ENCODE data around the gene TRIM68.

The TRIM68 gene

DNA sequence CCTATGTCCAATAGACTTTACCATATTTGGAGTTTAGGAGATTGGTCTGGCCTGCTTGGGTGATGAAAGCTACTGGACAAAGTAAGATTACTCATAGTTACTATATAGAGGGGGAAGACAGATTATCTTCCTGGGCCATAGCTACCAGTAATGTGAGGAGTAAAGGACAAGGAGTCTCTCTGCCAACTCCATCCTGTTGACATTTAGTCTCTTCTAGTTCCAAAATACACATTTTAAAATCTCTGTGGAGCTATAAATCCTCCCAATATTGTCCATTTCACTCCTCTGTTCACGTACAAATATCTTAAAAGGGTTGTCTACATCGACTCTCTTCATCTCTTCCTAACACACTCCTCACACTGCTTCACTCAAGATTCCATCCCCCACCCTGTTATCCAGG, 28.1 kb upstream of the TRIM68 start:
- Histone ChIP-seq H3K4me3 (ENCODE audit: low read depth, low read length) (no peak overlapping the region), H3K27ac (ENCODE audit: extremely low read depth, low read depth, low read length) (no peak overlapping the region), H3K36me3 (ENCODE audit: control insufficient read depth in 2 of 2, insufficient read depth in 1 of 2, low read length in 2 of 2) (no peaks in the 10 kb centered on the region), H3K4me1 (ENCODE audit: control insufficient read depth, insufficient read depth, low read length) (no peaks in the 10 kb centered on the region), H3K9me3 (ENCODE audit: control insufficient read depth, insufficient read depth, low read depth, low read length) (no peaks in the 10 kb centered on the region)
- CTCF ChIA-PET, result interaction anchor here (0.6 to 4.3 kb wide), 27 partner anchors 9 to 1226 kb away, joined by 3 to 42 read pairs (median 4); no protein-coding TSS in a partner anchor
- TF ChIP-seq ZNF843 (tag by site-specific recombination; IDR thresholded peaks at IDR 0.05) (no peak), ZNF114 (tag by site-specific recombination; IDR thresholded peaks at IDR 0.05) (no peak), ZNF416 (tag by site-specific recombination; IDR thresholded peaks at IDR 0.05) (no peak), ZNF558 (tag by site-specific recombination; IDR thresholded peaks at IDR 0.05) (no peak), ZNF26 (tag by site-specific recombination; IDR thresholded peaks at IDR 0.05) (no peak), ZFHX2 (tag by site-specific recombination; conservative IDR thresholded peaks at IDR 0.05) (no peak), SP3 (tag by site-specific recombination; IDR thresholded peaks at IDR 0.05) (no peak), ZNF184 (tag by site-specific recombination; IDR thresholded peaks at IDR 0.05) (no peak), MEIS1 (CRISPR knock-in tag; IDR thresholded peaks at IDR 0.05; ENCODE audit: borderline replicate concordance) (no peak)
- TF ChIP-seq, protein P1, sequence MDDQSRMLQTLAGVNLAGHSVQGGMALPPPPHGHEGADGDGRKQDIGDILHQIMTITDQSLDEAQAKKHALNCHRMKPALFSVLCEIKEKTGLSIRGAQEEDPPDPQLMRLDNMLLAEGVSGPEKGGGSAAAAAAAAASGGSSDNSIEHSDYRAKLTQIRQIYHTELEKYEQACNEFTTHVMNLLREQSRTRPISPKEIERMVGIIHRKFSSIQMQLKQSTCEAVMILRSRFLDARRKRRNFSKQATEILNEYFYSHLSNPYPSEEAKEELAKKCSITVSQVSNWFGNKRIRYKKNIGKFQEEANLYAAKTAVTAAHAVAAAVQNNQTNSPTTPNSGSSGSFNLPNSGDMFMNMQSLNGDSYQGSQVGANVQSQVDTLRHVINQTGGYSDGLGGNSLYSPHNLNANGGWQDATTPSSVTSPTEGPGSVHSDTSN (CRISPR knock-in tag; IDR thresholded peaks at IDR 0.05), result no peak
- POLR2A ChIA-PET, result no interaction called here

GRCh38 chr11:4626207-4627099, 18.4 kb upstream of the TRIM68 start:
- no peak overlapping the region for H3K27ac ChIP-seq (ENCODE audit: extremely low read depth, low read depth, low read length)
- POLR2A ChIA-PET, result interaction anchor here (1.4 kb wide), 1 partner anchor 19 kb away, joined by 4 read pairs; the partner anchor contains the start of gene TRIM68
- H3K36me3 ChIP-seq (ENCODE audit: control insufficient read depth in 2 of 2, insufficient read depth in 1 of 2, low read length in 2 of 2), result no peaks in the 10 kb centered on the region
- CTCF ChIA-PET, result interaction anchor here (0.5 to 4.8 kb wide), 32 partner anchors 9 to 1723 kb away, joined by 3 to 42 read pairs (median 3); partner anchors contain the start of genes OR51D1, OR51F2, TRIM21 and TRIM68
- H3K4me3 ChIP-seq (ENCODE audit: low read depth, low read length), result no peak overlapping the region
- TF ChIP-seq KLF16 (tag by site-specific recombination; IDR thresholded peaks at IDR 0.05) (no peak), ZNF660 (tag by site-specific recombination; IDR thresholded peaks at IDR 0.05) (0 out of 2 replicates have a peak, but pooled peaks have one; percentile 32), ZNF2 (tag by site-specific recombination; IDR thresholded peaks at IDR 0.05) (peak; percentile 78), ZNF654 (tag by site-specific recombination; IDR thresholded peaks at IDR 0.05; ENCODE audit: low read depth) (peak; percentile 91)
- no peaks in the 10 kb centered on the region for H3K4me1 ChIP-seq (ENCODE audit: control insufficient read depth, insufficient read depth, low read length)
- no peaks in the 10 kb centered on the region for H3K9me3 ChIP-seq (ENCODE audit: control insufficient read depth, insufficient read depth, low read depth, low read length)

- ChIA-PET CTCF (no interaction called here), POLR2A (no interaction called here)
- Histone ChIP-seq H3K36me3 (ENCODE audit: control insufficient read depth in 2 of 2, insufficient read depth in 1 of 2, low read length in 2 of 2) (no peaks in the 10 kb centered on the region), H3K4me1 (ENCODE audit: control insufficient read depth, insufficient read depth, low read length) (no peaks in the 10 kb centered on the region), H3K4me3 (ENCODE audit: low read depth, low read length) (no peak overlapping the region), H3K27ac (ENCODE audit: extremely low read depth, low read depth, low read length) (no peak overlapping the region), H3K9me3 (ENCODE audit: control insufficient read depth, insufficient read depth, low read depth, low read length) (no peaks in the 10 kb centered on the region)
- TF ChIP-seq ZBTB44 (tag by site-specific recombination; IDR thresholded peaks at IDR 0.05) (no peak), ZNF302 (tag by site-specific recombination; IDR thresholded peaks at IDR 0.05; ENCODE audit: low read depth) (no peak), ZNF571 (tag by site-specific recombination; IDR thresholded peaks at IDR 0.05) (no peak), SETDB1 (IDR thresholded peaks at IDR 0.05; ENCODE audit: insufficient read length, low read length) (no peak), ZNF354C (tag by site-specific recombination; IDR thresholded peaks at IDR 0.05; ENCODE audit: borderline replicate concordance, low read depth) (no peak), IKZF3 (tag by site-specific recombination; IDR thresholded peaks at IDR 0.05) (no peak)
- TF ChIP-seq, protein P2, sequence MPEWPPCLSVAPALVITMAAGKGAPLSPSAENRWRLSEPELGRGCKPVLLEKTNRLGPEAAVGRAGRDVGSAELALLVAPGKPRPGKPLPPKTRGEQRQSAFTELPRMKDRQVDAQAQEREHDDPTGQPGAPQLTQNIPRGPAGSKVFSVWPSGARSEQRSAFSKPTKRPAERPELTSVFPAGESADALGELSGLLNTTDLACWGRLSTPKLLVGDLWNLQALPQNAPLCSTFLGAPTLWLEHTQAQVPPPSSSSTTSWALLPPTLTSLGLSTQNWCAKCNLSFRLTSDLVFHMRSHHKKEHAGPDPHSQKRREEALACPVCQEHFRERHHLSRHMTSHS (tag by site-specific recombination; IDR thresholded peaks at IDR 0.05), result no peak
- TF ChIP-seq, protein P1 (CRISPR knock-in tag; IDR thresholded peaks at IDR 0.05), result no peak
Measured at GRCh38 chr11:4619514-4619913, 11.5 kb upstream of the TRIM68 start.
